SJSA1 (cell line): ENCODE measurements around the gene RAI14. TPM values are rescaled to one million over a fixed set of nuclear protein-coding genes. Genes with fewer than 3 reads are reported as not detected.

Experiments used
- DNase-seq, 2 experiments: peaks; one replicate each; pipeline ENCODE4 v3.0.0-alpha.2; 2015 to 2020; ENCODE audit warnings: low spot score in 2 of 2, low read depth in 1 of 2
- H3K27ac ChIP-seq: fragments of 250-450 bp; sonication (Bioruptor Pico); 2 replicates; pipeline ENCODE4 v1.5.1; 2020; ENCODE audit warnings: mild to moderate bottlenecking, moderate library complexity
- H3K27me3 ChIP-seq: fragments of 250-450 bp; sonication (Bioruptor Pico); replicated peaks from 2 replicates; pipeline ENCODE4 v1.5.1; 2020; ENCODE audit warnings: mild to moderate bottlenecking, moderate library complexity
- H3K36me3 ChIP-seq: fragments of 250-450 bp; sonication (Bioruptor Pico); 2 replicates; pipeline ENCODE4 v1.5.1; 2020; ENCODE audit warnings: mild to moderate bottlenecking
- H3K4me1 ChIP-seq: fragments of 250-450 bp; sonication (Bioruptor Pico); replicated peaks from 2 replicates; pipeline ENCODE4 v1.6.1; 2021; ENCODE audit warnings: mild to moderate bottlenecking
- H3K4me3 ChIP-seq: fragments of 250-450 bp; sonication (Bioruptor Pico); 2 replicates; pipeline ENCODE4 v1.5.1; 2020; ENCODE audit warnings: mild to moderate bottlenecking
- H3K9me3 ChIP-seq: fragments of 250-450 bp; sonication (Bioruptor Pico); replicated peaks from 2 replicates; pipeline ENCODE4 v1.5.1; 2020; ENCODE audit warnings: mild to moderate bottlenecking
- total RNA-seq: library from RNA; depleted of rRNA; stranded (reverse); fragments of >200 nt; shearing (Covaris generic); gene quantifications from 2 replicates; pipeline ENCODE4 v1.2.3, GENCODE V29; 2014

RAI14 gene
- total RNA-seq, 1 experiment from 2014 or later: 30.6 TPM

GRCh38 chr5:34625246-34625645 is 30.9 kb upstream of the RAI14 start:
- peaks cover 38% of the 10 kb centered on the region for H3K4me1 ChIP-seq
- H3K9me3 ChIP-seq: no peaks in the 10 kb centered on the region
- H3K36me3 ChIP-seq: no peaks in the 10 kb centered on the region
- H3K27ac ChIP-seq: peak overlapping the region; percentile 70
- no peak for DNase-seq
- H3K4me3 ChIP-seq: no peak overlapping the region
- H3K27me3 ChIP-seq: no peaks in the 10 kb centered on the region

- no peaks in the 10 kb centered on the region for H3K36me3 ChIP-seq
- H3K27ac ChIP-seq: peak overlapping the region; percentile 70
- H3K27me3 ChIP-seq: no peaks in the 10 kb centered on the region
- H3K4me1 ChIP-seq: peaks cover 38% of the 10 kb centered on the region
- peak; percentile 62 to 72 for DNase-seq
- H3K4me3 ChIP-seq: no peak overlapping the region
- H3K9me3 ChIP-seq: no peaks in the 10 kb centered on the region
These were observed 30.1 kb upstream of the RAI14 start for GRCh38 chr5:34626036-34626435.

DNA sequence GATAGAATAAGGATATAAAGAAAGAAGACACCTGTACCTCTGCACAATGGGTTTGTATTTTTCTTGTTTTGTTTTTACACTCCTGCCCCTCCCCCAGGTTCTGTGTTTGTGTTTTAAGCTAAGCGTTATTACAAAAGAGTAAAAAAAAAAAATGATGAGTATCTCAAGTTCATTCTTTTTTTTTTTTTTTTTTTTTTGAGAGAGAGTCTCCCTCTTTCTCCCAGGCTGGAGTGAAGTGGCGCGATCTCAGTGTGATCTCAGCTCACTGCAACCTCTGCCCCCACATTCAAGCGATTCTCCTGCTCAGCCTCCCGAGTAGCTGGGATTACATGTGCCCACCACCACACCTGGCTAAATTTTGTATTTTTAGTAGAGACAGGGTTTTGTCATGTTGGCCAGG is 29.4 kb upstream of the RAI14 start:
- H3K4me3 ChIP-seq: no peak overlapping the region
- no peak for DNase-seq
- no peaks in the 10 kb centered on the region for H3K36me3 ChIP-seq
- H3K4me1 ChIP-seq: peaks cover 35% of the 10 kb centered on the region
- peak overlapping the region; percentile 70; the same call in 1 of the 2 replicates for H3K27ac ChIP-seq
- H3K9me3 ChIP-seq: no peaks in the 10 kb centered on the region
- H3K27me3 ChIP-seq: no peaks in the 10 kb centered on the region

DNA sequence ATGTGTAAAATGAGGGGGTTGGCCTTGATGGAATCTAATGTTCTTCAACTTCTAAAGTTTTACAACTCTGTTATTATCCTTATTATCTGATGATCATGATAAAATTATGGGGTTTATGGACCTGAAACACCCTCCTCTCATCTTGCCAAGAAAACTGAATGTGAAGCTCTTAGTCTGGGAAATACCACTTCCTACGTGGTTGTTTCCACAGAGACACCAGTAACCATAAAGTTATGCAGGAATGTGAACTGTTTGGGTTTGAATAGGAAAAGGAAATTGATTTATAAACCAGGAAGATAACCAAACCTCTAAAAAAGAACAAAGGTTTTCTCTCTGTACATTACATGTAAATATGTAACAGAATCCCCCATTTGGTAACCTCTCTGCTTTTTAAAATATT is 28.3 kb upstream of the RAI14 start:
- H3K4me1 ChIP-seq: peaks cover 31% of the 10 kb centered on the region
- peak overlapping the region; percentile 57 for H3K27ac ChIP-seq
- H3K36me3 ChIP-seq: no peaks in the 10 kb centered on the region
- H3K27me3 ChIP-seq: no peaks in the 10 kb centered on the region
- peak in 1 of 2 experiments; percentile 30 for DNase-seq
- H3K9me3 ChIP-seq: no peaks in the 10 kb centered on the region
- no peak overlapping the region for H3K4me3 ChIP-seq

DNA sequence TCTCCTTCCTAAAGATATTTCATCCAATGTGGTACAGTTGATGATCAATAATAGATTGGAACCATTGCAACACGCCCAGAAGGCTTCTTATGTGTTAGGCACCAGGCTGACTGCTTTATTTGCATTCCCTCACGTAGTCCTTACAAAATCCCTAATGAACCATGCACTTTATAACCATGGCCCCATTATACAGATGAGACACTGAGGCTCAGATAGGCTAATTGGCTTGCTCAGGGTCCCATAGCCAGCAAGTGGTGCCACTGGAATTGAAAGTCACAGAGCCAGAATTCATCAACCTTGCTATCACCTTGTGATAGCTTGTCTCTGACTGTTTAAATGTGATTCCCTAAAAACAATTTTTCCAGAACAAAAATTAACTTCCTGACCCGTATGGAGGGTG is 27.8 kb upstream of the RAI14 start:
- peaks cover 31% of the 10 kb centered on the region for H3K4me1 ChIP-seq
- H3K27ac ChIP-seq: peak overlapping the region; percentile 57
- DNase-seq: no peak
- H3K4me3 ChIP-seq: no peak overlapping the region
- no peaks in the 10 kb centered on the region for H3K27me3 ChIP-seq
- H3K9me3 ChIP-seq: no peaks in the 10 kb centered on the region
- H3K36me3 ChIP-seq: no peaks in the 10 kb centered on the region

GRCh38 chr5:34630596-34630995 is 25.5 kb upstream of the RAI14 start:
- H3K27me3 ChIP-seq: no peaks in the 10 kb centered on the region
- DNase-seq: no peak
- H3K4me3 ChIP-seq: no peak overlapping the region
- H3K4me1 ChIP-seq: peaks cover 28% of the 10 kb centered on the region
- H3K9me3 ChIP-seq: no peaks in the 10 kb centered on the region
- no peak overlapping the region for H3K27ac ChIP-seq
- H3K36me3 ChIP-seq: no peaks in the 10 kb centered on the region

DNA sequence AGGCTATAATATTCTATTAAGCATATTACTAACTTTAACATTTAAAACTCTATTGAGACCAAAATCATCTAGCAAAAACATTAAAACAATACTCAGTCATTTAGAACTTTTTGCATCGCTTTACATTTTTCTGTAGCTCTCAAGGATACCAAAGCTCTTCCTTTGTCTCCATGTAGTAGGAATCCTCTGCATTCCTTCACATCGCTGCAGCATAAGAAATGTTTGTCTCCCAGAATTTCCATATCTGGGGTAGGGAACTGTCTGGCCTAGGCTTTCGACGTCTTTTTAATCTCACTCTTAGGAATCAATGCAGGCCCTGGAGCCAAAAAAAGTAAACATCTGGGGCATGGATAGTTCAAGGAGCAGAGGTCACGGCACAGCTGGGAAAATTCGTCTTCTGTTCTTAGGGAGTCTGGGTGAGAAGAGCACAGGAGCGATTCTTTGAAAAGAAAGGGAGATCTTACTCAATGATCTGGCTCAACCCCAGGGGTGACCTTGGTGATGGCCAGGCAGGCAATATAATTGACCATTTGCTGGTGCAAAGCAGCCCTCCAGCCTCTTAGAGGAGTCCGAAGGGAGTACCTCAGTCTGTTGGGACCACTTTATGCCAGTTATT is 23.2 kb upstream of the RAI14 start:
- no peaks in the 10 kb centered on the region for H3K36me3 ChIP-seq
- peaks cover 8% of the 10 kb centered on the region for H3K4me1 ChIP-seq
- DNase-seq: no peak
- H3K4me3 ChIP-seq: no peak overlapping the region
- H3K27ac ChIP-seq: no peak overlapping the region
- H3K27me3 ChIP-seq: no peaks in the 10 kb centered on the region
- no peaks in the 10 kb centered on the region for H3K9me3 ChIP-seq

DNA sequence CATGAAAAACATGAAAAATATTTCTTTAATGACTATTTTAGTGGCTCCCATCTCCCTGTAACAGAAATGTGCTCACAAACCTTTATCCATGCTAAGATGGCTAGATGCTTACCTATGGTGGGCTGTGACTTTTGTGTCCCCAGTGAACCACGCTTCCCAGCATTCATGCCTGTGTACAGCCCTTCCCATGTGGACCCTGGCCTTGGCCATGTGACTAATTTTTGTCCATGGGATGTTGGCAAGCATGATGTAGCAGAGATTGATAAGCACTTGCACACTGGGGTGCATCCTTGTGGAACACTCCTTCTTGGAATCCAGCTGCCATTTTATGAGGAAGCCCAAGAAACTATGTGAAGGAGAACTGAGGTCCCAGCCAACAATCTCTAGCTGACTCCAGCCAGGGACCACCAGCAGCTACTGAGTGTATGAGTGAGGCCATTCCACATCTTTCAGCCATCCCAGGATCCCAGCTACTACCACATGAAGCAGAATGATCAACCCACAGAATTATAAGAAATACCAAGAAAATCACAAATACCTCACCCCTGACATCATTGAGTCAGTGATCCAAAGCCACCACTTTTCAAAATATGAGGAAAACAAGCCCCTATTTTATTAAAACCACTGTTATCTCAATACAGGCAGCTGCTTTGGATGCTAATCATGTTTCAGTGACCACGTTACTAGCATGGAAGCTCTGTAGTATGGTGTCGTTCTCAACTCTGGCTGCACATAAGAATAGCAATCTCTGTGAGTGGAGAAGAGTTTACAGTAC is 16.1 kb upstream of the RAI14 start:
- Histone ChIP-seq H3K36me3 (no peaks in the 10 kb centered on the region), H3K9me3 (no peaks in the 10 kb centered on the region), H3K4me1 (no peaks in the 10 kb centered on the region), H3K27me3 (no peaks in the 10 kb centered on the region), H3K4me3 (no peak overlapping the region), H3K27ac (no peak overlapping the region)
- DNase-seq: peak in 1 of 2 experiments; percentile 27

DNA sequence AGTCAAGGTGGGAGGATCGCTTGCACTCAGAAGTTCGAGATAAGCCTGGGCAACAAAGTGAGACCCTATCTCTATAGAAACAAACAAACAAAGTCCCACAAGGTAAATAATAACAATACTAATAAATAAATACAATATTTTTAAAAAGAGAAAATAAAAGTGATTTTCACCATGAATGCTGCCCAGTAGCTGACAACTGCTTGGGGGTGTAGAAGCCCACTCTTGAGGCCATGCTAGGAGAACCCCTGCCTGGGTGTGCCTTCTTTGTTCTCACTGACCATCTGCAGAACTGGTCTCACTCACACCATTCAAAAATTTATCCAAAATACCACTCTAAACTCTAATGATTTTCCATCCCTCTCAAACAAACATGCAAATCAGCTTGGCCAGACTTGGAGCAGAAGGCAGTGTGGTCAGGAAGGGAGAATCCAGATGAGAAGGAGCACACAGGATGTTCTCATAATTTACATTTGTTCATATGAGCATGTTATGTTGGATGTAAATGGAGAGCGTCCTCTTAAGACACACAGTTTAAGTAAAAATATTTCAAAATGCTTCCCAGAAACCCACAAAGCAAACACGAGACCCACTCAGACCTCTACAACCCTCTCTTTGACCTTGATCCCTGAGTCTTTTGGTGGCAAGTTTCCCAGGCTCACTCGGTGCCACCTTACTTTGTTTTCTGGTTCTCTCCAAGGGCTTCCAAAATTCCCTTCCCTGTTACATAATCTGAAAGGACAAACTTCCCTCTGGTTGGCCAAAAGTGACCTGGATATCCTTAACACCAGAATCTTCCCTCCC is 7.9 kb upstream of the RAI14 start:
- Histone ChIP-seq H3K27me3 (no peaks in the 10 kb centered on the region), H3K36me3 (no peaks in the 10 kb centered on the region), H3K4me1 (no peaks in the 10 kb centered on the region), H3K4me3 (no peak overlapping the region), H3K9me3 (no peaks in the 10 kb centered on the region), H3K27ac (no peak overlapping the region)
- no peak for DNase-seq

DNA sequence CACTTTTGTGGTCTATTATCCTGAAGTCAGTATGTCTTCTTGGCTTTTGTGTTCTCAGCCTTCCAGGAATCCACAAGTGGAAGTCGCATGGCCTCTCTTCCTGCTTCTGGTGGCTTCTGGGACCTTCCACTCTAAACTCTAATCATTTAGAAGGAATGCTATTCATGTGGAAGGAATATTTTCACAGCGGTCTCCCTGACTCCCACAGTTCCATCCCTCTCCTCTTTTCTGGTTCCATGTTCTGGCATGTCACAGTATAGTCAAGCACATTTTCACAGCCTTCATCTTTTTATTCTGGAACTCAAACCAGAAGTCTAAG is 7.3 kb upstream of the RAI14 start:
- H3K27ac ChIP-seq: no peak overlapping the region
- no peak for DNase-seq
- no peaks in the 10 kb centered on the region for H3K36me3 ChIP-seq
- H3K4me3 ChIP-seq: no peak overlapping the region
- no peaks in the 10 kb centered on the region for H3K9me3 ChIP-seq
- H3K27me3 ChIP-seq: no peaks in the 10 kb centered on the region
- no peaks in the 10 kb centered on the region for H3K4me1 ChIP-seq

DNA sequence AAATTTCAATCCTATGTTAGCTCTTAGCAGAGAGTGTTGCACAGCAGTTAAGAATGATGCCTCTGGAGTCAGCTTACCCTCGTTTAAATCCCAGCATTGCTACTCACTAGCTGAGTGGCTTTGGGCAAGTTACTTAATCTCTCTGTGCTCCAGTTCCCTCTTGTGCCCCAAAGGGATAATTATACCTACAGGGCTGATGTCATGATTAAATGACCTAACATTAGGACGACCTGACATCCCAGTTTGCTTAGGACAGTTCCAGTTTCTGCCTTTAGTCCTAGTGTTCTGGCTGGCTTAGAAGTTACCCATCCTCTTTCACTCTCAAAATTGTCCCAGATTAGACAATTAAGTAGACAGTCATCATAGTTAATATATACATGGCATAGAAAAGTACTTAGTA is 4.3 kb upstream of the RAI14 start:
- Histone ChIP-seq H3K36me3 (no peaks in the 10 kb centered on the region; the same call in 1 of the 2 replicates), H3K4me3 (no peak overlapping the region), H3K27me3 (no peaks in the 10 kb centered on the region), H3K27ac (no peak overlapping the region), H3K4me1 (0 out of 2 replicates have a peak, but pooled peaks cover 4% of the 10 kb centered on the region), H3K9me3 (no peaks in the 10 kb centered on the region)
- no peak for DNase-seq

- H3K27ac ChIP-seq: no peak overlapping the region
These were observed 3.7 kb upstream of the RAI14 start for GRCh38 chr5:34652466-34652865.

DNA sequence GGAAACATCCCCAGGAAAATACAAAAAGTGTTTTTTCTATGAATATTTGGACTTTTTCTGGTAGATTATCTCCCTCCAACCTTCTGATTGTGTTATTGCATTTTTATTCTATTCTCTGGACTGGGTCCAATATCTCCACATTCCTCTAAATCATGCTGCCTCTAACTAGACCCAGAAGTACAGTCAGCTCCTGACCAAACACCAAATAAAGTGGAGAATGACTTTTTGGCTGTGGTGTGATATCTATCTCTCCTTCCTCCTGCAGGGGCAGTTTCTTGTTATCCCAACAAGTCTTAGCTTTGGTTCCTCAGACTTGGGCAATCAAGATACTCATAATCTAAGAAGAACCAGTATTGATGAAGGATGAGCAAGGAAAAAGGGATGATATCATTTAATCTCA is 3.2 kb upstream of the RAI14 start:
- 0 out of 2 replicates have a peak, but pooled peaks cover 6% of the 10 kb centered on the region for H3K4me1 ChIP-seq
- H3K27ac ChIP-seq: no peak overlapping the region
- no peaks in the 10 kb centered on the region for H3K9me3 ChIP-seq
- H3K27me3 ChIP-seq: no peaks in the 10 kb centered on the region
- H3K4me3 ChIP-seq: no peak overlapping the region
- no peak for DNase-seq
- H3K36me3 ChIP-seq: no peaks in the 10 kb centered on the region; the same call in 1 of the 2 replicates

More at GRCh38 chr5:34652466-34652865, 3.7 kb upstream of the RAI14 start:
- H3K36me3 ChIP-seq: no peaks in the 10 kb centered on the region; the same call in 1 of the 2 replicates
- no peak overlapping the region for H3K4me3 ChIP-seq
- DNase-seq: no peak
- no peaks in the 10 kb centered on the region for H3K27me3 ChIP-seq
- 0 out of 2 replicates have a peak, but pooled peaks cover 4% of the 10 kb centered on the region for H3K4me1 ChIP-seq
- H3K9me3 ChIP-seq: no peaks in the 10 kb centered on the region

DNA sequence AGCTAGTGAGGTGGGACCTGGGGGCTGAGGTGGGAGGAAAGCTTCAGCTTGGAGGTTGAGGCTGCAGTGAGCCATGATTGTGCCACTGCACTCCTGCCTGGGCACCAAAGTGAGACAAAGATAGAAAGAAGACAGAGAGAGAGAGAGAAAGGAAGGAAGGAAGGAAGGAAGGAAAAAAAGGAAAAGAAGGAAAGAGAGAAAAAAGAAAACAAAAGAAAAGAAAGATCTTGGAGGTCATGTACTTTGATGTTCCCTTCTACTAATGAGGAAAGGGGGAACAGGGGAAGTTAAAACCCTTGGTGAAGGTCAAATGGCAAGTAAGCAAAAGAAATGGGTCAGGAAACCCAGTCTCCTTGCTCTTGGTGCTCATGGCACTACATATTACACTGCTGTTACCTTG is 2.4 kb upstream of the RAI14 start:
- no peak for DNase-seq
- no peaks in the 10 kb centered on the region for H3K9me3 ChIP-seq

More for the DNA sequence above, 2.4 kb upstream of the RAI14 start:
- Histone ChIP-seq H3K4me1 (0 out of 2 replicates have a peak, but pooled peaks cover 7% of the 10 kb centered on the region), H3K4me3 (no peak overlapping the region), H3K36me3 (no peaks in the 10 kb centered on the region; the same call in 1 of the 2 replicates), H3K27me3 (no peaks in the 10 kb centered on the region), H3K27ac (no peak overlapping the region)
